Tibial nerve (tissue), 4 donors: ENCODE measurements around the gene ANKRD26. TPM values are rescaled to one million over a fixed set of nuclear protein-coding genes. Genes with fewer than 3 reads are reported as not detected.

Experiments
- DNase-seq, 2 donors: peaks; one replicate each; pipeline ENCODE4 v3.0.0-alpha.2; 2019; ENCODE audit warnings: low spot score in 2 of 2
- H3K27ac ChIP-seq, 4 donors: fragments of 200-600 bp; sonication (generic) in 3 of 4; one replicate each; pipeline ENCODE4 v1.5.1; 2017 to 2019; ENCODE audit warnings: mild to moderate bottlenecking in 1 of 4
- H3K27me3 ChIP-seq, 2 donors: fragments of 200-600 bp; sonication (generic) in 1 of 2; one replicate each; pipeline versions ENCODE4 v1.5.1 to v1.6.0; 2017 to 2019
- H3K36me3 ChIP-seq, 3 donors: fragments of 200-600 bp; sonication (generic); one replicate each; pipeline ENCODE4 v1.5.1; 2018 to 2019
- H3K4me1 ChIP-seq, 4 donors: fragments of 200-600 bp; sonication (generic) in 3 of 4; one replicate each; pipeline ENCODE4 v1.5.1; 2017 to 2019
- H3K4me3 ChIP-seq, 4 donors: fragments of 200-600 bp; sonication (generic) in 3 of 4; one replicate each; pipeline ENCODE4 v1.5.1; 2017 to 2019; ENCODE audit warnings: mild to moderate bottlenecking in 1 of 4, moderate library complexity in 1 of 4
- H3K9me3 ChIP-seq, 4 donors: fragments of 200-600 bp; sonication (generic) in 3 of 4; one replicate each; pipeline ENCODE4 v1.5.1; 2017 to 2019
- CTCF ChIP-seq, 5 experiments: fragments of 200-600 bp in 3 of 5; fragments of 450-650 bp in 2 of 5; sonication (generic) in 3 of 5; IDR thresholded peaks; one replicate each; pipeline ENCODE4 v1.5.1; 2016 to 2019; ENCODE audit warnings: antibody characterized with exemption in 5 of 5, mild to moderate bottlenecking in 3 of 5, moderate library complexity in 2 of 5
- EP300 ChIP-seq, 2 donors: sonication (generic); formaldehyde crosslinking; IDR thresholded peaks; one replicate each; pipeline ENCODE4 v1.6.1; 2017; ENCODE audit warnings: antibody characterized with exemption in 2 of 2, mild to moderate bottlenecking in 1 of 2
- POLR2A ChIP-seq, 2 donors: fragments of 450-650 bp; IDR thresholded peaks; one replicate each; pipeline ENCODE4 v1.6.1; 2017; ENCODE audit warnings: antibody characterized with exemption in 2 of 2, mild to moderate bottlenecking in 2 of 2, moderate library complexity in 2 of 2
- WGBS, 2 donors: methylation state at CpG; one replicate each; pipeline ENCODE4 v1.1.5; 2018; 5-methylcytosine and 5-hydroxymethylcytosine counted together
- total RNA-seq, 4 donors: library from RNA; depleted of rRNA; stranded (reverse); fragments of >200 nt; gene quantifications; one replicate each; pipeline ENCODE4 v1.1.0, GENCODE V29; 2016

Gene ANKRD26
- total RNA-seq, 4 donors from 2014 or later: 10.7 to 24.3 (median 12.8) TPM

DNA sequence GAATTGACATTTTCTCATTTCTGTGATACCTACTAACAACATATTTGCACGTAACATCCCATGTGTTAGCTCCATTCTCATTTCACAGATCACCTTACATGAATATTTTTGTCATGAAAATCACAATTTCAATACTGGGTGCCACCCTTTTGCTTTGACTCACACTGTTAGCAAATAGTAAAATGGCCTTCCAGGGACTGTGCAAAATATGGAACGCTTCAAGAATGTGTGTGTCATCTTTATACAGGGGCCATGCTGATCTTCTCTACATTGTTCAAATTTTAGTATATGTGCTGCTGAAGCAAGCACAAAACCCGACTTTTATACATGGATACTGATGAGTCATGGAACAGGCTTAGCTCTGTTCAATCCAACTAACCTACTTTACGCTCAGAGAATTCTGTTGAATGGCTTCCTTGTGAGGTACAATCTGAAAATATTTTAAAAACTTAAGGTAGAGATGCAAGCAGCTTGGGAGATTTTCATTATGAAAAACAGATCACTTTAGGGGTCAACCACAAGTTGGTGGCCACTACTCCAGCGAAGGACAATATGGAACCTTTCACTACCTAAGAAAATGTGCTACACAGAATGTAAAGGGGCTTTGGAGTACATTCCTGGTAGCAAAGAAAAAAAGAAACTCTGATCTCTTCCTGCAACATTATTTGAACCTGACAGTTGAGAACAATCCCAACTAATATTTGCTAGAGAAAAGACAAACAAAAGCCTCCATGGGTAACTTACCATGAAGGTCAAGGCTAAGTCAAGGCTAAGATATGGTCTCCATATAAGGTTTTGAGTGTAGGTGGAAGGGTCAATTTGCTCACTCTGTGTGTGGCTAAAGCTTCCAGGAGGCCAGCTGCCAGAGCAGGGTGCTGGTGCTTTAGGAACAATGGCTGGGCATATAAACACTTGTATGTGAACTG lies 11.9 kb downstream of the ANKRD26 start:
- H3K4me3 ChIP-seq: no peak overlapping the region
- H3K9me3 ChIP-seq: no peaks in the 10 kb centered on the region
- WGBS, 2 donors: 91% methylated on average over 5 of the region's 5 CpGs
- no peak for TF ChIP-seq CTCF (IDR thresholded peaks at IDR 0.05)
- no peak for TF ChIP-seq POLR2A (IDR thresholded peaks at IDR 0.05)
- no peak for TF ChIP-seq EP300 (IDR thresholded peaks at IDR 0.05)
- H3K27me3 ChIP-seq: no peaks in the 10 kb centered on the region
- no peak overlapping the region for H3K27ac ChIP-seq
- H3K36me3 ChIP-seq: peaks cover 0 to 78% (median 0%) of the 10 kb centered on the region in 3 donors
- H3K4me1 ChIP-seq: no peaks in the 10 kb centered on the region
- no peak for DNase-seq

DNA sequence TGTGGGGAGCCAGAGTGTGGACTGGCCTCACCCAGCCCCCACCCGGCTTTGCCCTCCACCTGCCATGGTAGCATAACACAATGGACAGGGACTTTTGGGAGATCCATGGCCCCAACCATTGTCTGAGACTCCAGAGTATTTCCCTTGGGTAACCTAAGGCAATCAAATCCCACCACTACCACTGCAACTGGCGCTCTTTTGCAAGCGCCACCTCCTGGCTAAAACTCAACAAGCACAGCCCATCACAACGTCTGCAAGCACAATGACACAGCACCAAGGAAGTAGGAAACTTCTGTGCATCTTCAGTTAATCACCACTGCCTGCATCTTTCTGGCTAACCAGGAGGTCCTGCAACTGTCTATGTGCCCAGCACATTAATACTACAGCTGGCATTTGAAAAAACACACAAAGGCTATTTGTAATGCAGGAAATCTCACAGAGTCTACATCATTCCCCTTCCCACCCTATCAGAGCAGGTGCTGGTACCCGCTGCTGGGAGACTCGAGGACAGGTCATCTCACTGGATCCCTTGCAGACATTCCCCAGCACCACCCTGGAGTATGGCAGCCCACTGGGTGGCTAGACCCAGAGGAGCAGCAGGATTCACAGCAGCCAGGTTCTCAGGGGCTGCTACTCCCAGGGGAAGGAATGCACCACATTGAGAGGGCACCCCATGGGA lies 27.7 kb downstream of the ANKRD26 start:
- no peak for TF ChIP-seq CTCF (IDR thresholded peaks at IDR 0.05)
- TF ChIP-seq EP300 (IDR thresholded peaks at IDR 0.05): no peak
- TF ChIP-seq POLR2A (IDR thresholded peaks at IDR 0.05): no peak
- H3K27me3 ChIP-seq: no peaks in the 10 kb centered on the region
- H3K4me1 ChIP-seq: no peaks in the 10 kb centered on the region
- peaks cover 0 to 11% (median 3%) of the 10 kb centered on the region in 4 donors for H3K9me3 ChIP-seq
- H3K4me3 ChIP-seq: no peak overlapping the region
- peaks cover 0 to 84% (median 9%) of the 10 kb centered on the region in 3 donors for H3K36me3 ChIP-seq
- DNase-seq: no peak
- WGBS, 2 donors: 92 to 94% methylated on average over 6 of the region's 6 CpGs
- H3K27ac ChIP-seq: no peak overlapping the region

DNA sequence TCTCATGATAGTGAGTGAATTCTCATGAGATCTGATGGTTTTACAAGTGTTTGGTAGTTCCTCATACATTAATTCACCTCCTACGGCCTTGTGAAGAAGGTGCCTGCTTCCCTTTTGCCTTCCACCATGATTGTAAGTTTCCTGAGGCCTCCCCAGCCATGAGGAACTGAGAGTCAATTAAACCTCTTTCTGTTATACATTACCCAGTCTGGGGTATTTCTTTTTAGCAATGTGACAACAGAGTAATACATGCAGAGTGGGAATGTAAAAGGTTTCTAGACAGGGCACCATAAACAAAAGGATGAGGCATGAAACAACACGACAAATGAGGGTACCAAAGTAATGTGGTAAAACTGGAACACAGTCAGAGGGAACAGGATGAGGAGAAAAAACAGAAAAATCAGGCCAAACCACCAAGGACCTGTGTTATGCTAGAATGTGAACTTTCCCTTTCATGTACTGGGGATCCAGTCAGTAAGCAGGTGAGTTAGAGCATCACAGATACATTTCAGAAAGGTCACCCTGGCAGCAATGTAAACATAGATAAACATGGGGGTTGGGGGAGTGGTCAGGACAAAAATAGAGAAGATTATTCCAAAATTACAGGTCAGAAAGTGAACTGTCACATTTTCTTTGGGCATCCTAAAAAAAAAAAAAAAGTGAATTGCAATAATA lies 31.9 kb downstream of the ANKRD26 start:
- Histone ChIP-seq H3K4me1 (no peaks in the 10 kb centered on the region), H3K36me3 (peaks cover 0 to 68% (median 0%) of the 10 kb centered on the region in 3 donors), H3K27me3 (no peaks in the 10 kb centered on the region), H3K9me3 (no peaks in the 10 kb centered on the region), H3K27ac (no peak overlapping the region), H3K4me3 (no peak overlapping the region)
- TF ChIP-seq EP300 (IDR thresholded peaks at IDR 0.05) (no peak), CTCF (IDR thresholded peaks at IDR 0.05) (no peak), POLR2A (IDR thresholded peaks at IDR 0.05) (no peak)
- no peak for DNase-seq
- WGBS, 2 donors: 85 to 87% methylated on average over 2 of the region's 2 CpGs

- WGBS, 2 donors: 92 to 94% methylated on average over 2 of the region's 2 CpGs
- peaks cover 0 to 73% (median 9%) of the 10 kb centered on the region in 3 donors for H3K36me3 ChIP-seq
Measured at GRCh38 chr10:27065084-27065483, 35.2 kb downstream of the ANKRD26 start.

More at GRCh38 chr10:27065084-27065483, 35.2 kb downstream of the ANKRD26 start:
- no peak overlapping the region for H3K27ac ChIP-seq
- no peak for DNase-seq
- H3K4me1 ChIP-seq: no peaks in the 10 kb centered on the region
- H3K4me3 ChIP-seq: no peak overlapping the region
- TF ChIP-seq POLR2A (IDR thresholded peaks at IDR 0.05) (no peak), EP300 (IDR thresholded peaks at IDR 0.05) (no peak), CTCF (IDR thresholded peaks at IDR 0.05) (no peak)
- no peaks in the 10 kb centered on the region for H3K9me3 ChIP-seq
- H3K27me3 ChIP-seq: no peaks in the 10 kb centered on the region
